Sigmoid colon (tissue), 4 donors: ENCODE results near the gene SAT1.

ENCODE experiments used
- CTCF ChIP-seq, 4 experiments: fragments of 450-650 bp in 3 of 4; fragments of 200-600 bp in 1 of 4; IDR thresholded peaks; one replicate each; pipeline ENCODE4 v1.5.1; 2016 to 2019; ENCODE audit warnings: antibody characterized with exemption in 4 of 4, mild to moderate bottlenecking in 3 of 4, moderate library complexity in 2 of 4
- EP300 ChIP-seq, 4 donors: sonication (generic); formaldehyde crosslinking; IDR thresholded peaks; one replicate each; pipeline ENCODE4 v1.6.1; 2017; ENCODE audit warnings: antibody characterized with exemption in 4 of 4
- POLR2A ChIP-seq, 2 donors: fragments of 450-650 bp; IDR thresholded peaks; one replicate each; pipeline ENCODE4 v1.6.1; 2016; ENCODE audit warnings: antibody characterized with exemption in 2 of 2, mild to moderate bottlenecking in 2 of 2, moderate library complexity in 2 of 2
- POLR2AphosphoS5 ChIP-seq, 4 donors: sonication (generic); formaldehyde crosslinking; IDR thresholded peaks; one replicate each; pipeline ENCODE4 v1.6.1; 2017; ENCODE audit warnings: antibody characterized with exemption in 4 of 4

- TF ChIP-seq CTCF (IDR thresholded peaks at IDR 0.05) (no peak), EP300 (IDR thresholded peaks at IDR 0.05) (no peak), POLR2AphosphoS5 (IDR thresholded peaks at IDR 0.05) (no peak), POLR2A (IDR thresholded peaks at IDR 0.05) (no peak)
These were observed 16.6 kb downstream of the SAT1 start for GRCh38 chrX:23799469-23800065.
